CD14-positive monocyte (primary cell): Measurements from ENCODE around the gene AIG1. TPM values are rescaled to one million over a fixed set of nuclear protein-coding genes. Genes with fewer than 3 reads are reported as not detected.

ENCODE experiments used
- DNase-seq, 3 donors: peaks; one replicate each; pipeline ENCODE4 v3.0.0-alpha.2; 2011 to 2022
- H2AFZ ChIP-seq: 2 replicates; pipeline ENCODE4 v1.6.0; 2012; ENCODE audit warnings: mild to moderate bottlenecking, low read depth, low read length, inconsistent platforms; ENCODE audit not compliant: insufficient read depth, poor library complexity, severe bottlenecking
- H3K27ac ChIP-seq, 2 donors: 1 replicate in 1 of 2; 2 replicates in 1 of 2; pipeline ENCODE4 v1.5.1; 2012 to 2013; ENCODE audit warnings: low read length in 2 of 2, control low read depth in 1 of 2, inconsistent platforms in 1 of 2, low read depth in 1 of 2, mild to moderate bottlenecking in 1 of 2
- H3K27me3 ChIP-seq, 2 donors: one replicate each; pipeline versions ENCODE4 v1.6.0 to v1.6.1; 2011 to 2013; ENCODE audit warnings: low read length in 2 of 2; ENCODE audit not compliant: control insufficient read depth in 2 of 2, insufficient read depth in 2 of 2
- H3K36me3 ChIP-seq, 2 donors: replicated peaks in 1 of 2; 1 replicate in 1 of 2; 2 replicates in 1 of 2; pipeline versions ENCODE4 v1.5.1 to v1.6.1; 2012 to 2013; ENCODE audit warnings: low read length in 2 of 2, control low read depth in 1 of 2, inconsistent platforms in 1 of 2, mild to moderate bottlenecking in 1 of 2; ENCODE audit not compliant: insufficient read depth in 2 of 2, control insufficient read depth in 1 of 2
- H3K4me1 ChIP-seq, 2 donors: 1 replicate in 1 of 2; 2 replicates in 1 of 2; pipeline versions ENCODE4 v1.5.1 to v1.6.1; 2012 to 2013; ENCODE audit warnings: low read length in 2 of 2, control low read depth in 1 of 2, inconsistent platforms in 1 of 2, mild to moderate bottlenecking in 1 of 2, moderate library complexity in 1 of 2; ENCODE audit not compliant: insufficient read depth in 2 of 2, control insufficient read depth in 1 of 2
- H3K4me2 ChIP-seq: replicated peaks from 2 replicates; pipeline ENCODE3; 2012; ENCODE audit warnings: low read length, moderate library complexity, mild to moderate bottlenecking; ENCODE audit not compliant: poor library complexity, severe bottlenecking; ENCODE audit errors: extremely low read depth
- H3K4me3 ChIP-seq, 3 experiments: fragments of 200-600 bp in 1 of 3; sonication (generic) in 1 of 3; replicated peaks in 1 of 3; 1 replicate in 2 of 3; 2 replicates in 1 of 3; pipeline ENCODE4 v1.5.1; 2011 to 2013; ENCODE audit warnings: low read length in 3 of 3, mild to moderate bottlenecking in 3 of 3, control low read depth in 2 of 3, low read depth in 2 of 3, inconsistent platforms in 1 of 3, moderate library complexity in 1 of 3
- H3K79me2 ChIP-seq: 2 replicates; pipeline ENCODE4 v1.6.0; 2012; ENCODE audit warnings: mild to moderate bottlenecking, control low read depth, inconsistent platforms, low read length, moderate library complexity; ENCODE audit not compliant: insufficient read depth
- H3K9ac ChIP-seq: 2 replicates; pipeline ENCODE4 v1.6.0; 2017; ENCODE audit warnings: low read length, mild to moderate bottlenecking; ENCODE audit not compliant: insufficient read depth, poor library complexity, severe bottlenecking
- H3K9me3 ChIP-seq, 2 donors: replicated peaks in 1 of 2; 1 replicate in 1 of 2; 2 replicates in 1 of 2; pipeline versions ENCODE4 v1.5.1 to v1.6.1; 2012 to 2013; ENCODE audit warnings: low read length in 2 of 2, control low read depth in 1 of 2; ENCODE audit not compliant: control insufficient read depth in 1 of 2, insufficient read depth in 1 of 2
- H4K20me1 ChIP-seq: 2 replicates; pipeline ENCODE4 v1.6.0; 2012; ENCODE audit warnings: mild to moderate bottlenecking, low read length, control low read depth, moderate library complexity; ENCODE audit not compliant: insufficient read depth
- H3K27ac Mint-ChIP-seq, 7 donors: one replicate each; pipeline ENCODE4 v1.8.0; 2020; ENCODE audit warnings: mild to moderate bottlenecking in 7 of 7, mixed read lengths in 7 of 7, moderate library complexity in 6 of 7, inconsistent platforms in 2 of 7
- H3K27me3 Mint-ChIP-seq, 3 donors: one replicate each; pipeline ENCODE4 v1.8.0; 2021 to 2022; ENCODE audit warnings: low read depth in 3 of 3, mild to moderate bottlenecking in 3 of 3, mixed read lengths in 3 of 3, moderate library complexity in 3 of 3, inconsistent platforms in 1 of 3
- H3K36me3 Mint-ChIP-seq, 2 donors: one replicate each; pipeline ENCODE4 v1.8.0; 2020; ENCODE audit warnings: mixed read lengths in 2 of 2, inconsistent platforms in 1 of 2, mild to moderate bottlenecking in 1 of 2
- H3K4me1 Mint-ChIP-seq: one replicate; pipeline ENCODE4 v1.8.0; 2020; ENCODE audit warnings: mild to moderate bottlenecking, mixed read lengths
- H3K4me3 Mint-ChIP-seq, 2 donors: one replicate each; pipeline ENCODE4 v1.8.0; 2020; ENCODE audit warnings: mild to moderate bottlenecking in 2 of 2, mixed read lengths in 2 of 2, moderate library complexity in 1 of 2
- H3K9me3 Mint-ChIP-seq, 7 donors: one replicate each; pipeline ENCODE4 v1.8.0; 2020 to 2022; ENCODE audit warnings: mixed read lengths in 7 of 7, mild to moderate bottlenecking in 6 of 7, moderate library complexity in 6 of 7, inconsistent platforms in 2 of 7
- WGBS: methylation state at CpG from one replicate; pipeline ENCODE4 v1.1.5; 2013; ENCODE audit warnings: missing lambda C conversion rate; ENCODE audit not compliant: insufficient coverage; 5-methylcytosine and 5-hydroxymethylcytosine counted together
- intact Hi-C, 2 donors: fragments of 100-400 bp; cut with micrococcal nuclease; formaldehyde crosslinking; loops; one replicate each; pipeline versions ENCODE4 v1.15.0 to v1.15.1; 2023
- polyA plus RNA-seq, 3 donors: library from polyadenylated mRNA; depleted of rRNA in 1 of 3; unstranded in 2 of 3; stranded (reverse) in 1 of 3; fragments of 300-500 nt in 2 of 3; fragments of >200 nt in 1 of 3; fragmentation: Illumina TruSeq in 2 of 3; gene quantifications; 1 replicate in 2 of 3; 2 replicates in 1 of 3; pipeline ENCODE4 v1.2.3, GENCODE V29; 2012 to 2021
- TF ChIP-seq, protein P1 (sequence below): fragments of 200-600 bp; IDR thresholded peaks from one replicate; pipeline ENCODE4 v1.8.0; 2022; ENCODE audit warnings: antibody characterized with exemption, mild to moderate bottlenecking

AIG1 gene
- polyA plus RNA-seq, 3 donors: 6.7 to 7.6 (median 6.8) TPM

GRCh38 chr6:143179901-143180612, 119.4 kb downstream of the AIG1 start:
- no peak overlapping the region for H3K9ac ChIP-seq
- no peaks in the 10 kb centered on the region for H3K27me3 ChIP-seq
- peaks cover 0 to 8% of the 10 kb centered on the region in 2 donors for H3K36me3 Mint-ChIP-seq
- no peak overlapping the region for H3K4me3 ChIP-seq
- no peaks in the 10 kb centered on the region for H4K20me1 ChIP-seq
- H3K27me3 Mint-ChIP-seq: no peaks in the 10 kb centered on the region
- H3K27ac Mint-ChIP-seq: no peak overlapping the region
- H3K4me1 Mint-ChIP-seq: no peaks in the 10 kb centered on the region
- H3K4me1 ChIP-seq: no peaks in the 10 kb centered on the region
- H3K4me2 ChIP-seq: no peak overlapping the region
- TF ChIP-seq, protein P1, sequence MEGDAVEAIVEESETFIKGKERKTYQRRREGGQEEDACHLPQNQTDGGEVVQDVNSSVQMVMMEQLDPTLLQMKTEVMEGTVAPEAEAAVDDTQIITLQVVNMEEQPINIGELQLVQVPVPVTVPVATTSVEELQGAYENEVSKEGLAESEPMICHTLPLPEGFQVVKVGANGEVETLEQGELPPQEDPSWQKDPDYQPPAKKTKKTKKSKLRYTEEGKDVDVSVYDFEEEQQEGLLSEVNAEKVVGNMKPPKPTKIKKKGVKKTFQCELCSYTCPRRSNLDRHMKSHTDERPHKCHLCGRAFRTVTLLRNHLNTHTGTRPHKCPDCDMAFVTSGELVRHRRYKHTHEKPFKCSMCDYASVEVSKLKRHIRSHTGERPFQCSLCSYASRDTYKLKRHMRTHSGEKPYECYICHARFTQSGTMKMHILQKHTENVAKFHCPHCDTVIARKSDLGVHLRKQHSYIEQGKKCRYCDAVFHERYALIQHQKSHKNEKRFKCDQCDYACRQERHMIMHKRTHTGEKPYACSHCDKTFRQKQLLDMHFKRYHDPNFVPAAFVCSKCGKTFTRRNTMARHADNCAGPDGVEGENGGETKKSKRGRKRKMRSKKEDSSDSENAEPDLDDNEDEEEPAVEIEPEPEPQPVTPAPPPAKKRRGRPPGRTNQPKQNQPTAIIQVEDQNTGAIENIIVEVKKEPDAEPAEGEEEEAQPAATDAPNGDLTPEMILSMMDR: no peak
- no peak for DNase-seq
- H3K9me3 Mint-ChIP-seq: peaks cover 9 to 14% (median 13%) of the 10 kb centered on the region in 7 donors
- intact Hi-C loops: no loop called here
- 90% methylated on average over 2 of the region's 3 CpGs for WGBS
- no peak overlapping the region for H3K4me3 Mint-ChIP-seq
- no peak overlapping the region for H3K27ac ChIP-seq
- no peaks in the 10 kb centered on the region for H3K79me2 ChIP-seq
- peaks cover 8 to 11% of the 10 kb centered on the region in 2 donors for H3K9me3 ChIP-seq
- H2AFZ ChIP-seq: no peak overlapping the region
- no peaks in the 10 kb centered on the region for H3K36me3 ChIP-seq

DNA sequence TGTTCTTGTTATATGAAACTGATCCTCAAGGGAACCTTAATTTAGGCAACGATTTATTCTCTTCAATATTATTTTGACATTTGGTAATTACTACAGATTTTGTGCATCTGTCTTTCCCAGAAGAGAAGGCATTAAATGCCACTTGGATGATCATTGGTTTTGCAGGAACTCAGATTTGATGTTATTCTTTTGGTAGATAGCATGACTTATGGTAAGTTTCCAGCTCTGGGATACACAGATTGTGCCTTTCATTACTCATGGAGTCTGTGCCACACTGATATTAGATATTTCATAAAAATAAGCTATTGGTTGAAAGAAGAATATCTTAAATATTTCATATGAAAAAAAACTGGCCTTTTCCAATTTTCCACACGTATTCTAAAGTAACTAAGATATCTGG, 120.1 kb downstream of the AIG1 start:
- H3K4me2 ChIP-seq: no peak overlapping the region

More for the DNA sequence above, 120.1 kb downstream of the AIG1 start:
- Histone ChIP-seq H3K79me2 (no peaks in the 10 kb centered on the region), H3K27me3 (no peaks in the 10 kb centered on the region), H4K20me1 (no peaks in the 10 kb centered on the region), H3K36me3 (no peaks in the 10 kb centered on the region), H3K9ac (no peak overlapping the region), H3K4me3 (no peak overlapping the region), H3K4me1 (no peaks in the 10 kb centered on the region), H2AFZ (no peak overlapping the region), H3K9me3 (peaks cover 3 to 9% of the 10 kb centered on the region in 2 donors), H3K27ac (no peak overlapping the region)
- WGBS: no CpG with 5 or more reads among the region's 2 CpGs
- DNase-seq: no peak
- Mint-ChIP-seq H3K4me1 (no peaks in the 10 kb centered on the region), H3K36me3 (peaks cover 0 to 3% of the 10 kb centered on the region in 2 donors), H3K9me3 (peaks cover 5 to 10% (median 7%) of the 10 kb centered on the region in 7 donors), H3K27me3 (no peaks in the 10 kb centered on the region), H3K4me3 (no peak overlapping the region), H3K27ac (no peak overlapping the region)
- intact Hi-C loops: no loop called here
- TF ChIP-seq, protein P1: no peak
